Right lung (tissue), 5 donors: ENCODE results near the gene EGLN1. TPM values are rescaled to one million over a fixed set of nuclear protein-coding genes. Genes with fewer than 3 reads are reported as not detected.

Source experiments
- DNase-seq, 2 donors: peaks; one replicate each; pipeline ENCODE4 v3.0.0-alpha.2; 2013
- polyA plus RNA-seq, 5 donors: library from polyadenylated mRNA; unstranded; fragments of 120-200 nt; gene quantifications; one replicate each; pipeline versions ENCODE4 v1.2.1 to v1.2.3, GENCODE V29; 2013; ENCODE audit warnings: inconsistent platforms in 1 of 5, low replicate concordance in 1 of 5; ENCODE audit not compliant: insufficient read length in 5 of 5, insufficient read depth in 1 of 5

The EGLN1 gene
- polyA plus RNA-seq, 5 donors: 29.7 to 51.1 (median 45.0) TPM

GRCh38 chr1:231334079-231334666 lies 87.9 kb downstream of the EGLN1 start:
- DNase-seq: no peak

GRCh38 chr1:231332761-231333160 lies 89.3 kb downstream of the EGLN1 start:
- DNase-seq: no peak

GRCh38 chr1:231329483-231329882 lies 92.6 kb downstream of the EGLN1 start:
- DNase-seq: no peak

GRCh38 chr1:231327617-231328016 lies 94.5 kb downstream of the EGLN1 start:
- DNase-seq: no peak

GRCh38 chr1:231326248-231326647 lies 95.8 kb downstream of the EGLN1 start:
- DNase-seq: no peak

- DNase-seq: no peak
Measured at GRCh38 chr1:231324660-231325059, 97.4 kb downstream of the EGLN1 start.

GRCh38 chr1:231322880-231323530 lies 99.1 kb downstream of the EGLN1 start:
- DNase-seq: no peak

GRCh38 chr1:231319080-231319479 lies 103.0 kb downstream of the EGLN1 start:
- no peak for DNase-seq

- DNase-seq: no peak
Measured at GRCh38 chr1:231318568-231318967, 103.5 kb downstream of the EGLN1 start.

- DNase-seq: no peak
Measured at GRCh38 chr1:231318015-231318355, 104.1 kb downstream of the EGLN1 start.

GRCh38 chr1:231317306-231318014 lies 104.6 kb downstream of the EGLN1 start:
- DNase-seq: no peak

GRCh38 chr1:231315887-231316286 lies 106.2 kb downstream of the EGLN1 start:
- DNase-seq: no peak

Other genes with a start within 250 kb of the EGLN1 start
- gene GNPAT, start 181.1 kb downstream of the EGLN1 start, polyA plus RNA-seq: 10 to 100 TPM; 61.1 to 86.4 (median 76.9) TPM
- 10 to 100 TPM in 3 of 5 donors, 1 to 10 TPM in 2; 9.4 to 13.8 (median 10.9) TPM for gene EXOC8, start 84.4 kb downstream of the EGLN1 start, polyA plus RNA-seq
- gene SPRTN, start 84.0 kb downstream of the EGLN1 start, polyA plus RNA-seq: 10 to 100 TPM; 12.0 to 17.6 (median 14.6) TPM
- gene TSNAX, start 106.4 kb upstream of the EGLN1 start, polyA plus RNA-seq: 10 to 100 TPM; 37.6 to 59.2 (median 57.5) TPM
- gene DISC1, start 204.5 kb upstream of the EGLN1 start, polyA plus RNA-seq: 10 to 100 TPM in 2 of 5 donors, 1 to 10 TPM in 3; 7.8 to 11.4 (median 9.7) TPM